Mucosa of descending colon (tissue), 3 donors: ENCODE measurements around the gene CCDC28A. TPM values are rescaled to one million over a fixed set of nuclear protein-coding genes. Genes with fewer than 3 reads are reported as not detected.

Experiments used
- ATAC-seq: fragments of 200-7000 bp; cut with Tn5 transposase; one replicate; pipeline ENCODE4 v1.9.1; 2020; ENCODE audit warnings: mild to moderate bottlenecking, moderate library complexity
- DNase-seq, 3 donors: peaks; one replicate each; pipeline ENCODE4 v3.0.0-alpha.2; 2020
- H3K36me3 ChIP-seq: fragments of 200-600 bp; one replicate; pipeline ENCODE4 v1.8.0; 2021; ENCODE audit warnings: low read depth, mild to moderate bottlenecking
- H3K4me1 ChIP-seq: fragments of 200-600 bp; one replicate; pipeline ENCODE4 v1.8.0; 2021; ENCODE audit warnings: low read depth, mild to moderate bottlenecking
- H3K4me3 ChIP-seq: fragments of 200-600 bp; one replicate; pipeline ENCODE4 v1.8.0; 2021; ENCODE audit warnings: mild to moderate bottlenecking
- H3K9me3 ChIP-seq: fragments of 200-600 bp; one replicate; pipeline ENCODE4 v1.8.0; 2021; ENCODE audit warnings: mild to moderate bottlenecking
- CTCF ChIP-seq: fragments of 200-600 bp; IDR thresholded peaks from one replicate; pipeline ENCODE4 v1.8.0; 2022; ENCODE audit warnings: antibody characterized with exemption, mild to moderate bottlenecking
- intact Hi-C, 2 donors: fragments of 100-400 bp; cut with DNase I in 1 of 2; cut with micrococcal nuclease in 1 of 2; formaldehyde crosslinking; loops; one replicate each; pipeline versions ENCODE4 v1.11.0 to v1.11.1; 2022; cut with DNase I, micrococcal nuclease
- long read RNA-seq, 2 donors: library from polyadenylated mRNA; unstranded; transcript quantifications; one replicate each; pipeline ENCODE4 v2.0.0, GENCODE V29; 2019 to 2021
- total RNA-seq, 3 donors: library from RNA; stranded (reverse); fragmentation: NEBNext Ultra II Directional in 2 of 3; extraction: Animal tissue kit (Norgen Biotek cat#: 25700) in 2 of 3; gene quantifications; one replicate each; pipeline versions ENCODE4 v1.2.1 to v1.2.4, GENCODE V29; 2021 to 2023
- donor health status: DM: no; HTN: no; CAD: no; lungs with moderate emphysema.
- donor health status: DM: no; HTN: no; CAD: no.
- donor health status: DM: no; HTN: yes; CAD: no.

The CCDC28A gene
- total RNA-seq: 10 to 100 TPM; 16.1 to 29.8 (median 24.0) TPM
- long read RNA-seq, donor 1, transcript CCDC28A-202 (6 exons, 1,505 nt): major isoform, 17 of 23 reads
- long read RNA-seq, donor 1, partial matches to known transcripts: 3 of 23 reads
- long read RNA-seq, donor 1, other reads (novel, unspliced or antisense): 3 of 23 reads
- long read RNA-seq, donor 2, transcript CCDC28A-202 (6 exons, 1,505 nt): major isoform, 10 of 13 reads
- long read RNA-seq, donor 2, partial matches to known transcripts: 1 of 13 reads
- long read RNA-seq, donor 2, other reads (novel, unspliced or antisense): 2 of 13 reads

DNA sequence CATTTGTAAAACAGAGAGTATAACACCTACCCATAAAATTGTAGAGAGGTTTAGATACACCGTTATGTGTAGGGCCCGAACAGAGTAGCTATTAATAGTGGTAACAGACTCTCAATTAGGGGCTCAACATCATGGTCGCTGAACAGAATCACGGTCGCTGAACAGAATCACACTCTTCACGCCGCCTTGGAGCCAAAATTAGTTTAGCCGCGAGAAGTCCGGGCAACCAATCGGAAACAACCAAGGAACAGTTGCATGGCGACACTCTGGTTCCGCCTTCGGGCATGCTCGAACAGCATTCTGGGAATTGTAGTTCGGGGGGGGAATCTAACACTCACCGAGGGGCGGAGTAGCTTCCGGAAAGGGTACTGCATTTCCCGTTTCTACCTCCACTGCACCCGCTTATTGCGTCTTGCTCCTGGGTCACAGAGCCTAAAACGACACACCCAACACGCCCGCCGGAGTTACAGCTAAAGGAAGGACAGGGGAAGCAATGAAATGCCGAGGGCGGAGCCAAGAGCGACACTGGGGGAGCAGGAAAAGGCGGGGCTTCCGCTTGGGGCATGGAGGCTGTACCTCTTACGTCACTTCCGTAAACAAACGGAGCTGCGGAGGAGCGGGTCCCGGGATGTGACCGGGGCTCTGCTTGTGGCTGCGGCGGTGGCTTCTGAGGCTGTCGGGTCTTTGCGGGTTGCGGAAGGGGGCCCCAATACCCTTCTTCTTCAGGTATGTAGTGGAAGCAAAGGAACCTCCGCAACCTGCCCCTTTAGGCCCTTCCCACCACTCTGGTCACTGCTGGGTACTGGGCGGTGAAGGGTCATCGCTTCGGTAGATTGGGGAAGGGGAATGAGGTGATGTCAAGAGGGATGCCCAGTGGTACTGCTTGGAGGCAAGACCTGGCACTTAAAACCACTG lies at the start of gene CCDC28A:
CCDC28A (plus strand) TSS at position 593 of the 915 bp plus-strand sequence. CDS start 2,352 bp downstream, outside the sequence.
- no peak for TF ChIP-seq CTCF
- peak; percentile 98 for ATAC-seq
- intact Hi-C loops: no loop called here

GRCh38 chr6:138724015-138724414 lies 49.6 kb upstream of the CCDC28A start:
- intact Hi-C loops: no loop called here
- ATAC-seq (no peak), DNase-seq (peak in 1 of 3 donors; percentile 14)
- H3K4me1 ChIP-seq: no peaks in the 10 kb centered on the region
- H3K36me3 ChIP-seq: no peaks in the 10 kb centered on the region
- no peak overlapping the region for H3K4me3 ChIP-seq
- no peak for TF ChIP-seq CTCF
- no peaks in the 10 kb centered on the region for H3K9me3 ChIP-seq

More for the DNA sequence above, at the start of gene CCDC28A:
- Histone ChIP-seq H3K36me3 (no peaks in the 10 kb centered on the region), H3K9me3 (no peaks in the 10 kb centered on the region), H3K4me3 (peak within 1 kb of the TSS; percentile 60), H3K4me1 (peaks cover 11% of the 10 kb centered on the region)
- DNase-seq: peak; percentile 94 to 97 (median 96)

DNA sequence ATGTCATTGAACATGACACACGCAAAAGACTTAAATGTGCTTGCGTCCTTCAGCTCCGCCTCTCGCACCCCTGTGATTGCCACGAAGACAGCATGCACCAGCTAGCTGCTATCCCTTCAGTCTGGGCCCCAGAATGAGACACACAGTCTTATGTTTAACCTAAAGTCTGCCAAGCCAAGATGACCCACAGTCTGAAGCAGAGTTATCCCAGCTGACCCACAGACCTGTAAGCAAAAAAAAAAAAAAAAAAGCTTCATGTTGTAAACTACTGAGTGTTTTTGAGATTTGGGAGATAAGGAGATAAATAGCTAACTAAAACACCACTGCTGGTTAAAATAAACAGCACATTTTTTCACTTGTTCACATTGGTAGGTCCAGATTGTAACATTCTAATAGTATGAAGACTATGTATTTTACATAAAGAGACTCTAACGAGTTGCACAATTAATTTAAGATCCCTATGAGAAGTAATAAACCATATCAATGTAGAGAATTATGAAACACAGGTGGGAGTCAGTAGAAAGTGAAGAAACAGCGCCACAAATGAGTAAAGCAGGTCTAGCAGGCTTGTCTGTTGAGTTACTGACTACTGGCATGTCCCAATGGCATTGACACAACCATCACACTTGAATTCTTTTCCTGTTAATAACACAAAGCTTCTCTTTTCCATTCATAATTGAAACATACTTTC lies 47.4 kb upstream of the CCDC28A start:
- intact Hi-C loops: no loop called here
- ATAC-seq (no peak), DNase-seq (no peak)
- H3K9me3 ChIP-seq: no peaks in the 10 kb centered on the region
- H3K36me3 ChIP-seq: no peaks in the 10 kb centered on the region
- no peak for TF ChIP-seq CTCF
- no peak overlapping the region for H3K4me3 ChIP-seq
- H3K4me1 ChIP-seq: no peaks in the 10 kb centered on the region

DNA sequence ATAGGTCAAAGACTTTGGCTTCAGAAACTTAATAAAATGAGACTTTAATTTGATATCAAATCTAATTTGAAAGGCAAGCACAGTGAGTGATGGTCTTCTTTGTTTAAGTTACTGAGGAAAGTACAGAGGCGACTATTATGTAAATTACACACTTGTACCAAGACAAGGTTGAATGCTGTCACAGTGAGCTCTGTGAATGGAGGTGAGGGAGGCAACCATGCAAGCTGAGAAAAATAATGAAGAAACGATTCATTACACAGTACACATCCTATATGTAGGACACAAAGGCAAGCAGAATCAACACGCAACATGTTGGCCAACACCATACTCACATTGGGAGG lies 46.8 kb upstream of the CCDC28A start:
- Histone ChIP-seq H3K4me1 (no peaks in the 10 kb centered on the region), H3K4me3 (no peak overlapping the region), H3K36me3 (no peaks in the 10 kb centered on the region), H3K9me3 (no peaks in the 10 kb centered on the region)
- TF ChIP-seq CTCF: no peak
- no peak for ATAC-seq
- intact Hi-C loops: no loop called here
- no peak for DNase-seq

- Histone ChIP-seq H3K9me3 (no peaks in the 10 kb centered on the region), H3K4me1 (no peaks in the 10 kb centered on the region), H3K4me3 (no peak overlapping the region), H3K36me3 (no peaks in the 10 kb centered on the region)
- TF ChIP-seq CTCF: no peak
- no peak for ATAC-seq
- DNase-seq: no peak
- intact Hi-C loops: no loop called here
Observed at GRCh38 chr6:138727182-138727581, 46.4 kb upstream of the CCDC28A start.
